ENCODE results near the gene MAPK8.

Gene MAPK8

GRCh38 chr10:48478980-48479811 is 172.7 kb downstream of the MAPK8 start:
- Histone ChIP-seq H3K9ac (ENCODE audit: low read depth, low read length) (no peak overlapping the region), H3K4me1 (ENCODE audit: insufficient read depth, low read length) (no peaks in the 10 kb centered on the region), H3K4me3 (ENCODE audit: low read depth in 1 of 2, low read length in 2 of 2) (no peak overlapping the region), H3K4me2 (ENCODE audit: insufficient read depth, low read length) (no peak overlapping the region), H3K36me3 (ENCODE audit: insufficient read depth, low read length) (no peaks in the 10 kb centered on the region), H3K9me3 (ENCODE audit: insufficient read depth, low read length, severe bottlenecking) (no peaks in the 10 kb centered on the region), H4K20me1 (ENCODE audit: insufficient read depth, low read length) (no peaks in the 10 kb centered on the region), H3K27ac (ENCODE audit: low read length) (no peak overlapping the region), H3K27me3 (ENCODE audit: insufficient read depth, low read length, poor library complexity) (peaks cover 8% of the 10 kb centered on the region), H3K79me2 (ENCODE audit: insufficient read depth, low read length) (no peaks in the 10 kb centered on the region), H2AFZ (ENCODE audit: low read depth, low read length) (no peak overlapping the region)
- TF ChIP-seq CTCF (IDR thresholded peaks at IDR 0.05; ENCODE audit: borderline replicate concordance, extremely low read depth, low read length, poor library complexity, severe bottlenecking) (no peak), EZH2 (IDR thresholded peaks at IDR 0.05; ENCODE audit: borderline replicate concordance, low read depth, low read length, severe bottlenecking) (no peak)
- DNase-seq (no peak), ATAC-seq (ENCODE audit: insufficient read depth, low read depth) (no peak)

- ATAC-seq (ENCODE audit: insufficient read depth, low read depth) (no peak), DNase-seq (no peak)
- no peaks in the 10 kb centered on the region for H3K9me3 ChIP-seq (ENCODE audit: insufficient read depth, low read length, severe bottlenecking)
- TF ChIP-seq CTCF (IDR thresholded peaks at IDR 0.05; ENCODE audit: borderline replicate concordance, extremely low read depth, low read length, poor library complexity, severe bottlenecking): no peak
- TF ChIP-seq EZH2 (IDR thresholded peaks at IDR 0.05; ENCODE audit: borderline replicate concordance, low read depth, low read length, severe bottlenecking): no peak
- no peaks in the 10 kb centered on the region for H3K4me1 ChIP-seq (ENCODE audit: insufficient read depth, low read length)
- no peaks in the 10 kb centered on the region for H3K79me2 ChIP-seq (ENCODE audit: insufficient read depth, low read length)
- no peak overlapping the region for H3K9ac ChIP-seq (ENCODE audit: low read depth, low read length)
- peaks cover 8% of the 10 kb centered on the region for H3K27me3 ChIP-seq (ENCODE audit: insufficient read depth, low read length, poor library complexity)
- H2AFZ ChIP-seq (ENCODE audit: low read depth, low read length): no peak overlapping the region
- no peaks in the 10 kb centered on the region for H3K36me3 ChIP-seq (ENCODE audit: insufficient read depth, low read length)
- no peak overlapping the region for H3K4me3 ChIP-seq (ENCODE audit: low read depth in 1 of 2, low read length in 2 of 2)
- H3K4me2 ChIP-seq (ENCODE audit: insufficient read depth, low read length): no peak overlapping the region
- no peaks in the 10 kb centered on the region for H4K20me1 ChIP-seq (ENCODE audit: insufficient read depth, low read length)
- H3K27ac ChIP-seq (ENCODE audit: low read length): no peak overlapping the region
These were observed 174.2 kb downstream of the MAPK8 start for GRCh38 chr10:48480397-48481374.

- Histone ChIP-seq H3K9me3 (ENCODE audit: insufficient read depth, low read length, severe bottlenecking) (no peaks in the 10 kb centered on the region), H3K36me3 (ENCODE audit: insufficient read depth, low read length) (no peaks in the 10 kb centered on the region), H3K27ac (ENCODE audit: low read length) (no peak overlapping the region), H3K27me3 (ENCODE audit: insufficient read depth, low read length, poor library complexity) (peaks cover 8% of the 10 kb centered on the region), H2AFZ (ENCODE audit: low read depth, low read length) (no peak overlapping the region), H3K4me3 (ENCODE audit: low read depth in 1 of 2, low read length in 2 of 2) (no peak overlapping the region), H3K4me1 (ENCODE audit: insufficient read depth, low read length) (no peaks in the 10 kb centered on the region), H4K20me1 (ENCODE audit: insufficient read depth, low read length) (no peaks in the 10 kb centered on the region), H3K9ac (ENCODE audit: low read depth, low read length) (no peak overlapping the region), H3K79me2 (ENCODE audit: insufficient read depth, low read length) (no peaks in the 10 kb centered on the region), H3K4me2 (ENCODE audit: insufficient read depth, low read length) (no peak overlapping the region)
- DNase-seq: no peak
- no peak for TF ChIP-seq EZH2 (IDR thresholded peaks at IDR 0.05; ENCODE audit: borderline replicate concordance, low read depth, low read length, severe bottlenecking)
- TF ChIP-seq CTCF (IDR thresholded peaks at IDR 0.05; ENCODE audit: borderline replicate concordance, extremely low read depth, low read length, poor library complexity, severe bottlenecking): no peak
- ATAC-seq (ENCODE audit: insufficient read depth, low read depth): no peak
These were observed 174.9 kb downstream of the MAPK8 start for GRCh38 chr10:48481385-48481784.

All from DND-41 (cell line).